Trophoblast cell (in vitro differentiated cells and primary cell): ENCODE results near the gene TIMP2.

Source experiments
- DNase-seq, 2 donors: peaks; one replicate each; pipeline ENCODE4 v3.0.0-alpha.2; 2016
- H2AFZ ChIP-seq: 2 replicates; pipeline ENCODE4 v1.6.1; 2013; ENCODE audit warnings: low read length, moderate library complexity, mild to moderate bottlenecking; ENCODE audit not compliant: insufficient read depth, poor library complexity
- H2AK5ac ChIP-seq: 2 replicates; pipeline ENCODE4 v1.6.1; 2013; ENCODE audit warnings: mild to moderate bottlenecking, low read length
- H2BK120ac ChIP-seq: 2 replicates; pipeline ENCODE4 v1.6.1; 2013; ENCODE audit warnings: low read length, mild to moderate bottlenecking, moderate library complexity; ENCODE audit not compliant: insufficient read depth, poor library complexity
- H2BK12ac ChIP-seq: 2 replicates; pipeline ENCODE4 v1.6.1; 2013; ENCODE audit warnings: mild to moderate bottlenecking, low read length, moderate library complexity
- H2BK5ac ChIP-seq: 2 replicates; pipeline ENCODE4 v1.6.1; 2013; ENCODE audit warnings: low read length, low read depth, moderate library complexity, mild to moderate bottlenecking; ENCODE audit not compliant: poor library complexity
- H3K14ac ChIP-seq: 2 replicates; pipeline ENCODE4 v1.6.1; 2013; ENCODE audit warnings: mild to moderate bottlenecking, low read length
- H3K18ac ChIP-seq: 2 replicates; pipeline ENCODE4 v1.6.1; 2013; ENCODE audit warnings: mild to moderate bottlenecking, low read length
- H3K23ac ChIP-seq: 2 replicates; pipeline ENCODE4 v1.6.1; 2013; ENCODE audit warnings: low read length
- H3K27ac ChIP-seq: 2 replicates; pipeline ENCODE4 v1.5.1; 2013; ENCODE audit warnings: low read depth, mild to moderate bottlenecking, inconsistent platforms, low read length, moderate library complexity
- H3K27me3 ChIP-seq: 2 replicates; pipeline ENCODE4 v1.6.1; 2013; ENCODE audit warnings: inconsistent platforms, mild to moderate bottlenecking, low read length, moderate library complexity; ENCODE audit not compliant: insufficient read depth
- H3K36me3 ChIP-seq, 2 experiments: 1 replicate in 1 of 2; 2 replicates in 1 of 2; pipeline ENCODE4 v1.6.1; 2013; ENCODE audit warnings: low read length in 2 of 2, mild to moderate bottlenecking in 2 of 2, moderate library complexity in 1 of 2; ENCODE audit not compliant: insufficient read depth in 2 of 2, control insufficient read depth in 1 of 2
- H3K4ac ChIP-seq: 2 replicates; pipeline ENCODE4 v1.6.1; 2013; ENCODE audit warnings: low read depth, mild to moderate bottlenecking, low read length, moderate library complexity
- H3K4me1 ChIP-seq, 2 experiments: 1 replicate in 1 of 2; 2 replicates in 1 of 2; pipeline ENCODE4 v1.6.1; 2013; ENCODE audit warnings: low read length in 2 of 2, mild to moderate bottlenecking in 2 of 2, moderate library complexity in 1 of 2; ENCODE audit not compliant: insufficient read depth in 2 of 2, control insufficient read depth in 1 of 2
- H3K4me2 ChIP-seq: 2 replicates; pipeline ENCODE4 v1.6.1; 2013; ENCODE audit warnings: inconsistent platforms, mild to moderate bottlenecking, low read length, moderate library complexity
- H3K4me3 ChIP-seq: 2 replicates; pipeline ENCODE4 v1.5.1; 2013; ENCODE audit warnings: mild to moderate bottlenecking, low read depth, low read length, inconsistent platforms
- H3K79me1 ChIP-seq: one replicate; pipeline ENCODE4 v1.6.1; 2013; ENCODE audit warnings: low read length
- H3K79me2 ChIP-seq: 2 replicates; pipeline ENCODE4 v1.6.1; 2013; ENCODE audit warnings: low read length, mild to moderate bottlenecking; ENCODE audit not compliant: control insufficient read depth, insufficient read depth, poor library complexity
- H3K9ac ChIP-seq: 2 replicates; pipeline ENCODE4 v1.6.1; 2013; ENCODE audit warnings: mild to moderate bottlenecking, low read length
- H3K9me3 ChIP-seq: 2 replicates; pipeline ENCODE4 v1.6.1; 2013; ENCODE audit warnings: low read depth, mild to moderate bottlenecking, control low read depth, inconsistent platforms, low read length; ENCODE audit not compliant: insufficient read depth
- H4K12ac ChIP-seq: 2 replicates; pipeline ENCODE4 v1.6.1; 2013; ENCODE audit warnings: low read depth, mild to moderate bottlenecking, low read length, moderate library complexity
- H4K8ac ChIP-seq: 2 replicates; pipeline ENCODE4 v1.6.1; 2013; ENCODE audit warnings: low read depth, mild to moderate bottlenecking, low read length, moderate library complexity
- H4K91ac ChIP-seq: one replicate; pipeline ENCODE4 v1.6.1; 2013; ENCODE audit warnings: low read depth, mild to moderate bottlenecking, low read length, moderate library complexity
- WGBS: extraction: QIAGEN DNeasy Blood & Tissue Kit; methylation state at CpG from one replicate; pipeline ENCODE4 v1.1.7; 2013; ENCODE audit warnings: missing lambda C conversion rate; ENCODE audit not compliant: insufficient read length, insufficient coverage; ENCODE audit errors: extremely low coverage; 5-methylcytosine and 5-hydroxymethylcytosine counted together

Gene TIMP2

DNA sequence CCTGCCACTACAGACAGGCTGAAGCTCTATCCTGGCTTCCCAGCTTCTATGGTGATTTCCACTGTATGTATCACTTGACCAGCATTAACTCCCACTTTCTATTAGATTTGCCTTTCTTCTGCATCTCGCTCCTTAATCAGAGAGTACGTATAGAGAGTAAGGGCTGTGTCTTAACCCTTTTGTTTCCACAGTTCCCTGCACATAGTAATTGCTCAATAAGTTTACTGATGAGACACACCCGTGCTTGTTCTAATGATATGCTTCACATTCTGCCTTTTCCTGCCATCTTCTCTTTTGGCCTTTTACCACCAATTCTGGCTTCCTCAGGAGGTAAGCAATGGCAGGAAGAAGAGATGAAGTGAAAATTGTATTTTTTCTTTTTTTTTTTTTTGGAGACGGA lies 64.0 kb downstream of the TIMP2 start:
- H3K9me3 ChIP-seq = no peaks in the 10 kb centered on the region
- H2AFZ ChIP-seq = no peak overlapping the region
- no peak overlapping the region for H3K27ac ChIP-seq
- no peak overlapping the region for H3K4ac ChIP-seq
- no peak overlapping the region for H4K12ac ChIP-seq
- H2BK120ac ChIP-seq = no peak overlapping the region
- no peak overlapping the region for H3K23ac ChIP-seq
- H4K91ac ChIP-seq = no peak overlapping the region
- no peaks in the 10 kb centered on the region for H3K79me1 ChIP-seq
- no peak overlapping the region for H3K9ac ChIP-seq
- H3K4me2 ChIP-seq = no peak overlapping the region
- H3K4me3 ChIP-seq = no peak overlapping the region
- H3K79me2 ChIP-seq = no peaks in the 10 kb centered on the region
- DNase-seq = no peak
- H3K14ac ChIP-seq = no peak overlapping the region
- no peak overlapping the region for H2BK12ac ChIP-seq
- no peak overlapping the region for H2AK5ac ChIP-seq
- no CpG with 5 or more reads among the region's 4 CpGs for WGBS
- no peak overlapping the region for H4K8ac ChIP-seq
- H3K18ac ChIP-seq = no peak overlapping the region
- no peak overlapping the region for H2BK5ac ChIP-seq
- peaks cover 3 to 8% of the 10 kb centered on the region in 2 experiments for H3K4me1 ChIP-seq
- H3K36me3 ChIP-seq = peaks cover 7 to 13% of the 10 kb centered on the region in 2 experiments
- no peaks in the 10 kb centered on the region for H3K27me3 ChIP-seq

DNA sequence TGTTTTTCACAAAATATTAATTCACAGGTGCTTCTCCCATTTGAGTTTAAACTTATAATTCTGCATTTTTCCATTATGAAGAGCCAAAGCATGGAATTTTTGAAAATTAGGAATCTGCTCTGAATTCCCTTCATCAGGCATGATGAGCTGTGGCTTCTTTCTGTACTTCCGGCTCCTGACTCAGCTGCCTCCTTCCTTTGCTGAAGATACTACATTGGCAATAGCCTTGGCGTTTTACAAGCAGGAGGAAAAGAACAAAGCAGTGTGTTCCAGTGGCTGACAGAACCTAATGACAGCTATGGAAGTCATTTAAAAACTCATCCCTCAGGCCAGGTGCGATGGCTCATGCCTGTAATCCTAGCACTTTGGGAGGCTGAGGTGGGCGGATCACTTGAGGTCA lies 66.1 kb downstream of the TIMP2 start:
- Histone ChIP-seq H3K4me1 (peaks cover 3 to 8% of the 10 kb centered on the region in 2 experiments), H4K12ac (no peak overlapping the region), H3K23ac (no peak overlapping the region), H3K4me3 (no peak overlapping the region), H3K27me3 (no peaks in the 10 kb centered on the region), H3K4ac (no peak overlapping the region), H3K14ac (no peak overlapping the region), H2BK120ac (no peak overlapping the region), H2BK12ac (no peak overlapping the region), H3K9me3 (no peaks in the 10 kb centered on the region), H3K79me1 (no peaks in the 10 kb centered on the region), H2BK5ac (no peak overlapping the region), H4K8ac (no peak overlapping the region), H2AFZ (no peak overlapping the region), H3K9ac (no peak overlapping the region), H3K27ac (no peak overlapping the region), H3K18ac (no peak overlapping the region), H4K91ac (no peak overlapping the region), H3K4me2 (no peak overlapping the region), H3K79me2 (no peaks in the 10 kb centered on the region), H3K36me3 (peaks cover 20 to 27% of the 10 kb centered on the region in 2 experiments), H2AK5ac (no peak overlapping the region)
- no peak for DNase-seq
- no CpG with 5 or more reads among the region's 4 CpGs for WGBS

GRCh38 chr17:78857266-78857665 lies 67.9 kb downstream of the TIMP2 start:
- no peak overlapping the region for H3K23ac ChIP-seq
- no peaks in the 10 kb centered on the region for H3K79me1 ChIP-seq
- no peak overlapping the region for H2AFZ ChIP-seq
- H3K4me1 ChIP-seq = peaks cover 3 to 8% of the 10 kb centered on the region in 2 experiments
- H3K79me2 ChIP-seq = no peaks in the 10 kb centered on the region
- H3K9ac ChIP-seq = no peak overlapping the region
- no peak overlapping the region for H4K91ac ChIP-seq
- no peak overlapping the region for H3K18ac ChIP-seq
- DNase-seq = no peak
- H2BK5ac ChIP-seq = no peak overlapping the region
- no peak overlapping the region for H4K12ac ChIP-seq
- H3K36me3 ChIP-seq = peaks cover 23% of the 10 kb centered on the region in 2 experiments
- H3K4me2 ChIP-seq = no peak overlapping the region
- no peak overlapping the region for H3K27ac ChIP-seq
- H3K4ac ChIP-seq = no peak overlapping the region
- no peak overlapping the region for H2BK12ac ChIP-seq
- H3K9me3 ChIP-seq = no peaks in the 10 kb centered on the region
- H2BK120ac ChIP-seq = no peak overlapping the region
- no peak overlapping the region for H4K8ac ChIP-seq
- no peaks in the 10 kb centered on the region for H3K27me3 ChIP-seq
- H2AK5ac ChIP-seq = no peak overlapping the region
- H3K14ac ChIP-seq = no peak overlapping the region
- no peak overlapping the region for H3K4me3 ChIP-seq
- WGBS = no CpG with 5 or more reads among the region's 14 CpGs

- H3K9me3 ChIP-seq = no peaks in the 10 kb centered on the region
- no peak overlapping the region for H2AK5ac ChIP-seq
- no peaks in the 10 kb centered on the region for H3K79me1 ChIP-seq
- no peak overlapping the region for H4K8ac ChIP-seq
- H2AFZ ChIP-seq = no peak overlapping the region
- H3K18ac ChIP-seq = no peak overlapping the region
- no peak overlapping the region for H4K12ac ChIP-seq
- no peak overlapping the region for H3K4ac ChIP-seq
- WGBS = no CpG with 5 or more reads among the region's 25 CpGs
- peaks cover 3 to 7% of the 10 kb centered on the region in 2 experiments for H3K4me1 ChIP-seq
- no peak overlapping the region for H3K4me3 ChIP-seq
- no peak overlapping the region for H2BK5ac ChIP-seq
- no peaks in the 10 kb centered on the region for H3K79me2 ChIP-seq
- H3K23ac ChIP-seq = no peak overlapping the region
- peaks cover 23% of the 10 kb centered on the region in 2 experiments for H3K36me3 ChIP-seq
- no peaks in the 10 kb centered on the region for H3K27me3 ChIP-seq
- H2BK120ac ChIP-seq = no peak overlapping the region
- no peak for DNase-seq
- no peak overlapping the region for H4K91ac ChIP-seq
- no peak overlapping the region for H3K27ac ChIP-seq
- no peak overlapping the region for H3K14ac ChIP-seq
- H3K4me2 ChIP-seq = no peak overlapping the region
- H3K9ac ChIP-seq = no peak overlapping the region
- H2BK12ac ChIP-seq = no peak overlapping the region
Observed at GRCh38 chr17:78855561-78856165, 69.5 kb downstream of the TIMP2 start.
